Right lobe of liver (tissue), 6 donors: ENCODE data around the gene MTFMT. TPM values are rescaled to one million over a fixed set of nuclear protein-coding genes. Genes with fewer than 3 reads are reported as not detected.

Experiments used
- ATAC-seq, 4 donors: fragments of 200-7000 bp; cut with Tn5 transposase; one replicate each; pipeline ENCODE4 v1.9.1; 2020; ENCODE audit warnings: mild to moderate bottlenecking in 4 of 4, moderate library complexity in 4 of 4
- DNase-seq, 3 donors: peaks; one replicate each; pipeline ENCODE4 v3.0.0-alpha.2; 2020
- H3K27ac ChIP-seq, 3 donors: fragments of 200-600 bp; one replicate each; pipeline ENCODE4 v1.8.0; 2022
- H3K27me3 ChIP-seq, 2 donors: fragments of 200-600 bp; one replicate each; pipeline ENCODE4 v1.8.0; 2022
- H3K36me3 ChIP-seq, 4 donors: fragments of 200-600 bp; sonication (generic) in 1 of 4; one replicate each; pipeline versions ENCODE4 v1.5.1 to v1.8.0; 2017 to 2022; ENCODE audit warnings: control low read depth in 1 of 4
- H3K4me1 ChIP-seq, 4 donors: fragments of 200-600 bp; sonication (generic) in 1 of 4; one replicate each; pipeline versions ENCODE4 v1.5.1 to v1.8.0; 2017 to 2022; ENCODE audit warnings: control low read depth in 1 of 4
- H3K4me3 ChIP-seq, 3 donors: fragments of 200-600 bp; one replicate each; pipeline ENCODE4 v1.8.0; 2022
- H3K9me3 ChIP-seq, 4 donors: fragments of 200-600 bp; sonication (generic) in 1 of 4; one replicate each; pipeline versions ENCODE4 v1.5.1 to v1.8.0; 2017 to 2022; ENCODE audit warnings: control low read depth in 1 of 4
- CTCF ChIP-seq, 4 donors: fragments of 200-600 bp in 3 of 4; fragments of 450-650 bp in 1 of 4; IDR thresholded peaks; one replicate each; pipeline versions ENCODE4 v1.5.1 to v1.8.0; 2016 to 2022; ENCODE audit warnings: antibody characterized with exemption in 4 of 4, mild to moderate bottlenecking in 2 of 4
- POLR2A ChIP-seq: fragments of 450-650 bp; IDR thresholded peaks from one replicate; pipeline ENCODE4 v1.6.1; 2017; ENCODE audit warnings: antibody characterized with exemption, mild to moderate bottlenecking
- WGBS: methylation state at CpG from one replicate; pipeline ENCODE4 v1.1.6; 2018; ENCODE audit warnings: low coverage, low lambda C conversion rate; ENCODE audit not compliant: insufficient coverage; ENCODE audit errors: missing lambda C conversion rate; 5-methylcytosine and 5-hydroxymethylcytosine counted together
- intact Hi-C, 2 donors: fragments of 100-400 bp; cut with DNase I; formaldehyde crosslinking; loops; one replicate each; pipeline versions ENCODE4 v1.11.2 to v1.14.1; 2022
- total RNA-seq, 6 experiments: library from RNA; depleted of rRNA in 2 of 6; stranded (reverse); fragments of >200 nt in 2 of 6; fragmentation: NEBNext Ultra II Directional in 3 of 6; extraction: Animal tissue kit (Norgen Biotek cat#: 25700) in 3 of 6; gene quantifications; one replicate each; pipeline versions ENCODE4 v1.1.0 to v1.2.4, GENCODE V29; 2016 to 2023
- donor health status: DM: no; HTN: yes; CAD: no.
- donor health status: DM: no; HTN: no; CAD: no.
- donor health status: DM: no; HTN: no; CAD: no.
- donor health status: DM: no; HTN: yes; CAD: no.
- donor health status: DM: no; HTN: yes; CAD: no.

The MTFMT gene
- total RNA-seq, 6 experiments from 2014 or later: 9.2 to 24.3 (median 13.0) TPM

GRCh38 chr15:64989416-64990167 lies 39.8 kb downstream of the MTFMT start, which contains the start of gene SPG21:
Gene SPG21, minus strand, starts transcription at chr15:64989914. Its CDS starts 6,345 bp downstream, at chr15:64983569.
- no peaks in the 10 kb centered on the region for H3K27me3 ChIP-seq
- peaks cover 0 to 11% (median 2%) of the 10 kb centered on the region in 4 donors for H3K4me1 ChIP-seq
- peak; percentile 94 to 97 (median 96) for DNase-seq
- 0% methylated on average over 18 of the region's 75 CpGs for WGBS
- H3K36me3 ChIP-seq: no peaks in the 10 kb centered on the region
- no peaks in the 10 kb centered on the region for H3K9me3 ChIP-seq
- intact Hi-C loops: no loop called here
- ATAC-seq: peak; percentile 89 to 96 (median 94)
- peak within 1 kb of the TSS; percentile 93 to 98 (median 97) for H3K27ac ChIP-seq
- TF ChIP-seq CTCF (IDR thresholded peaks at IDR 0.05) (no peak), POLR2A (peak; percentile 71)
- peak within 1 kb of the TSS; percentile 92 to 95 (median 92) for H3K4me3 ChIP-seq

- Histone ChIP-seq H3K27me3 (no peaks in the 10 kb centered on the region), H3K4me1 (peaks cover 0 to 16% (median 6%) of the 10 kb centered on the region in 4 donors), H3K4me3 (no peak overlapping the region), H3K9me3 (no peaks in the 10 kb centered on the region), H3K36me3 (no peaks in the 10 kb centered on the region), H3K27ac (no peak overlapping the region)
- 55% methylated on average over 3 of the region's 3 CpGs for WGBS
- intact Hi-C loops: no loop called here
- DNase-seq (no peak), ATAC-seq (no peak)
- no peak for TF ChIP-seq POLR2A
- no peak for TF ChIP-seq CTCF (IDR thresholded peaks at IDR 0.05)
Observed at GRCh38 chr15:64987136-64987535, 42.3 kb downstream of the MTFMT start.

GRCh38 chr15:64985366-64986033 lies 43.9 kb downstream of the MTFMT start:
- Histone ChIP-seq H3K27ac (peak overlapping the region; percentile 17 to 65 (median 21)), H3K9me3 (no peaks in the 10 kb centered on the region), H3K4me3 (no peak overlapping the region), H3K27me3 (no peaks in the 10 kb centered on the region), H3K4me1 (peaks cover 0 to 25% (median 10%) of the 10 kb centered on the region in 4 donors), H3K36me3 (no peaks in the 10 kb centered on the region)
- intact Hi-C loops: no loop called here
- no peak for TF ChIP-seq POLR2A
- no peak for TF ChIP-seq CTCF (IDR thresholded peaks at IDR 0.05)
- DNase-seq: no peak
- 24% methylated on average over 9 of the region's 9 CpGs for WGBS
- ATAC-seq: peak in 1 of 4 donors; percentile 1

GRCh38 chr15:64982472-64982871 lies 47.0 kb downstream of the MTFMT start:
- WGBS: 100% methylated on average over 1 of the region's 1 CpG
- H3K27ac ChIP-seq: peak overlapping the region in 2 of 3 donors; percentile 48 to 67
- H3K36me3 ChIP-seq: peaks cover 0 to 22% (median 9%) of the 10 kb centered on the region in 4 donors

More at GRCh38 chr15:64982472-64982871, 47.0 kb downstream of the MTFMT start:
- ATAC-seq (no peak), DNase-seq (no peak)
- TF ChIP-seq CTCF (IDR thresholded peaks at IDR 0.05) (no peak), POLR2A (no peak)
- Histone ChIP-seq H3K27me3 (no peaks in the 10 kb centered on the region), H3K9me3 (no peaks in the 10 kb centered on the region), H3K4me1 (peaks cover 0 to 21% (median 8%) of the 10 kb centered on the region in 4 donors), H3K4me3 (no peak overlapping the region)
- intact Hi-C loops: no loop called here
